Activated B cell treated with CpG ODN at 0.5 μM for 24 hours (primary cell): ENCODE data around the gene PRKCD. TPM values are rescaled to one million over a fixed set of nuclear protein-coding genes. Genes with fewer than 3 reads are reported as not detected.
A peak's percentile ranks its signal among the peaks of the same experiment; 100 is the strongest.

ENCODE experiments used
- ATAC-seq: fragments of 200-7000 bp; cut with Tn5 transposase; one replicate; pipeline ENCODE4 v1.10.0; 2021; ENCODE audit warnings: low read depth, mild to moderate bottlenecking, moderate library complexity
- CTCF ChIA-PET: fragments of 350-600 bp; sonication (Branson Sonifier 250); formaldehyde crosslinking; loops from one replicate; lab custom pipeline; 2021; ENCODE audit warnings: antibody characterized with exemption; lab: Charles Lee
- POLR2A ChIA-PET: fragments of 350-600 bp; sonication (Branson Sonifier 250); formaldehyde crosslinking; loops from one replicate; lab custom pipeline; 2021; ENCODE audit warnings: antibody characterized with exemption; lab: Charles Lee
- DNase-seq: peaks from one replicate; pipeline ENCODE4 v3.0.0; 2022
- H3K27ac Mint-ChIP-seq: one replicate; pipeline ENCODE4 v1.8.0; 2020; ENCODE audit warnings: mixed read lengths
- H3K27me3 Mint-ChIP-seq: one replicate; pipeline ENCODE4 v1.8.0; 2021; ENCODE audit warnings: mixed read lengths
- H3K36me3 Mint-ChIP-seq: one replicate; pipeline ENCODE4 v1.8.0; 2021; ENCODE audit warnings: low read depth, mixed read lengths
- H3K4me1 Mint-ChIP-seq: one replicate; pipeline ENCODE4 v1.8.0; 2021; ENCODE audit warnings: mixed read lengths
- H3K4me3 Mint-ChIP-seq: one replicate; pipeline ENCODE4 v1.8.0; 2020; ENCODE audit warnings: mild to moderate bottlenecking, mixed read lengths
- H3K9me3 Mint-ChIP-seq: one replicate; pipeline ENCODE4 v1.8.0; 2020; ENCODE audit warnings: mixed read lengths
- CTCF ChIP-seq: fragments of 200-600 bp; IDR thresholded peaks from one replicate; pipeline ENCODE4 v1.8.0; 2022; ENCODE audit warnings: antibody characterized with exemption, mild to moderate bottlenecking
- intact Hi-C: fragments of 100-400 bp; cut with micrococcal nuclease; formaldehyde crosslinking; loops from one replicate; pipeline ENCODE4 v1.15.1; 2024
- total RNA-seq: library from RNA; stranded (reverse); gene quantifications from 2 replicates; pipeline ENCODE4 v1.2.3, GENCODE V29; 2022

Gene PRKCD
- total RNA-seq, 1 donor from 2014 or later, result 60.4 TPM

DNA sequence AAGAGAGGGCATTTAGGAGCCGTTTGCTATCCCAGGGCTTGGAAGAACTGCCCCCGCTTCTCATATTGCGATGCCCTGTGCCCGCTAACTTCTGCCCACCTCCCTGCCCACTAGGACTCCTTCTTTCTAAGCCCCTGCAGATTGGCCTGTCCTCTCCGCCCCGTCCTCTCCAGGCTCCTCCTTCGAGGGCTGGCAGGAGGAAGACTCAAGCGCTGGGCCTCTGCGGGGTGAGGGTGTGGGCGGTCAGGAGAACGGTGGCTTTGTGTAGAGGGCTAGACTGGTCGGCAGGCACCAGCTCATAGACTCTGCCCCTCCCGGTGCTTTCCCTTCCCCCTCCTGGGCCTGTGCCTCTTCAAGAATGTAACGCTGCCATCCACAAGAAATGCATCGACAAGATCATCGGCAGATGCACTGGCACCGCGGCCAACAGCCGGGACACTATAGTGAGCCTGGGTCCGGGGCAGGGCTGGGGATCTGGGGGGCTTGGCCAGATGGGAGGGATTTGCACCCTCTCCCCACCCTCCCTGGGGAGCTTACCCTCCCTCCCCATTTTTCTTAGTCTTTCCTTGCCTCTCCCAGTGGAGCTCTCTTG is 21.9 kb downstream of the PRKCD start:
- Mint-ChIP-seq H3K9me3 (no peaks in the 10 kb centered on the region), H3K4me1 (peaks cover 38% of the 10 kb centered on the region), H3K4me3 (no peak overlapping the region), H3K27ac (no peak overlapping the region), H3K36me3 (peaks cover 90% of the 10 kb centered on the region), H3K27me3 (no peaks in the 10 kb centered on the region)
- no peak for ATAC-seq
- no peak for TF ChIP-seq CTCF
- ChIA-PET POLR2A (interaction anchor here (1.7 to 4.5 kb wide), 2 partner anchors 15 to 22 kb away, joined by 8 to 105 read pairs; partner anchors contain the start of gene PRKCD), CTCF (interaction anchor here (1.0 to 1.3 kb wide), 2 partner anchors 10 to 13 kb away, joined by 4 to 5 read pairs; no protein-coding TSS in a partner anchor)
- intact Hi-C loops, result no loop called here
- no peak for DNase-seq

GRCh38 chr3:53183514-53183913 is 22.5 kb downstream of the PRKCD start:
- Mint-ChIP-seq H3K27me3 (no peaks in the 10 kb centered on the region), H3K4me1 (peaks cover 35% of the 10 kb centered on the region), H3K27ac (no peak overlapping the region), H3K4me3 (no peak overlapping the region), H3K9me3 (no peaks in the 10 kb centered on the region), H3K36me3 (peaks cover 90% of the 10 kb centered on the region)
- ATAC-seq, result no peak
- TF ChIP-seq CTCF, result no peak
- CTCF ChIA-PET, result interaction anchor here (1.3 kb wide), 1 partner anchor 12 kb away, joined by 5 read pairs; no protein-coding TSS in a partner anchor
- intact Hi-C loops, result no loop called here
- POLR2A ChIA-PET, result no interaction called here
- DNase-seq, result no peak

DNA sequence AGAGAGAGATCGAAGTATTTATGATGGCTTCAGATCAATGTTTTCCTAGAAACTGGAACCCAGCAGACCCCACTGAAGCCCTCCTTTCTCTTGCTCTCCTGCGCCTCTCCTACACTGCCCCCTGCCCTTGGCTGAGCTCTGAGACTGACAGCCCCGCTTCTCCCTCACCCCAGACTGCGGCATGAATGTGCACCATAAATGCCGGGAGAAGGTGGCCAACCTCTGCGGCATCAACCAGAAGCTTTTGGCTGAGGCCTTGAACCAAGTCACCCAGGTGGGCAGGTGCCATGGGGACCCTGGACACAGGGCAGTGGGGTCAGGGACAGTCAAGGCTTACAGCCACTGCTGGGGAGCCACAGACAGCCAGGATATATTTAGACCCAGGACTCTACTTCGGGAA is 23.7 kb downstream of the PRKCD start:
- no peak for DNase-seq
- CTCF ChIA-PET, result no interaction called here
- Mint-ChIP-seq H3K9me3 (no peaks in the 10 kb centered on the region), H3K27me3 (no peaks in the 10 kb centered on the region), H3K4me3 (no peak overlapping the region), H3K4me1 (peaks cover 23% of the 10 kb centered on the region), H3K27ac (peak overlapping the region; percentile 41), H3K36me3 (peaks cover 89% of the 10 kb centered on the region)
- no peak for ATAC-seq
- intact Hi-C loops, result no loop called here
- POLR2A ChIA-PET, result no interaction called here
- no peak for TF ChIP-seq CTCF

DNA sequence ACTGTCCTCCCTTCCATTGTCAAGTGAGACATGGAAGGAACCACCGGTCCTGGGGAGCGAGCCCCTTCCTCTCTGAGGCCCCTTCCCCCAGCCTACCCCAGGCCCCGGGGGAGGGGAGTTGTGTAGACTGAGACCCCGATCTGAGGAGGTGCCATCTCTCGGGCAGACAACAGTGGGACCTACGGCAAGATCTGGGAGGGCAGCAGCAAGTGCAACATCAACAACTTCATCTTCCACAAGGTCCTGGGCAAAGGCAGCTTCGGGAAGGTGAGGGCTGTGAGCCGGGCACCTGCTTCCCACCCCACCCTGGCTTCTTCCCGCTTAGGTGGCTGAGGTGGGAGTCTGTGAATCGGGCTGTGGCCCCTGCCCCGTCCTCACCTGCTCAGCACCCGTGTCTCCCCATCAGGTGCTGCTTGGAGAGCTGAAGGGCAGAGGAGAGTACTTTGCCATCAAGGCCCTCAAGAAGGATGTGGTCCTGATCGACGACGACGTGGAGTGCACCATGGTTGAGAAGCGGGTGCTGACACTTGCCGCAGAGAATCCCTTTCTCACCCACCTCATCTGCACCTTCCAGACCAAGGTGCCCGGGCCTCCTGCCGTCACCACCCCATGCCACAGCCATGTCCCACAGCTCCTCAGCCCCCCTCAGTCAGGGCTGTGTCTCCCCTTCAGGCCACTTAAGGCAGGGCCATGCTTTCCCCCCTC is 24.9 kb downstream of the PRKCD start:
- no peak overlapping the region for H3K4me3 Mint-ChIP-seq
- peaks cover 89% of the 10 kb centered on the region for H3K36me3 Mint-ChIP-seq
- H3K9me3 Mint-ChIP-seq, result no peaks in the 10 kb centered on the region
- DNase-seq (no peak), ATAC-seq (no peak)
- H3K4me1 Mint-ChIP-seq, result peaks cover 21% of the 10 kb centered on the region
- intact Hi-C loops, result no loop called here
- TF ChIP-seq CTCF, result no peak
- no peak overlapping the region for H3K27ac Mint-ChIP-seq
- ChIA-PET POLR2A (no interaction called here), CTCF (interaction anchor here (0.6 kb wide), 1 partner anchor 458 kb away, joined by 3 read pairs; no protein-coding TSS in a partner anchor)
- H3K27me3 Mint-ChIP-seq, result no peaks in the 10 kb centered on the region

DNA sequence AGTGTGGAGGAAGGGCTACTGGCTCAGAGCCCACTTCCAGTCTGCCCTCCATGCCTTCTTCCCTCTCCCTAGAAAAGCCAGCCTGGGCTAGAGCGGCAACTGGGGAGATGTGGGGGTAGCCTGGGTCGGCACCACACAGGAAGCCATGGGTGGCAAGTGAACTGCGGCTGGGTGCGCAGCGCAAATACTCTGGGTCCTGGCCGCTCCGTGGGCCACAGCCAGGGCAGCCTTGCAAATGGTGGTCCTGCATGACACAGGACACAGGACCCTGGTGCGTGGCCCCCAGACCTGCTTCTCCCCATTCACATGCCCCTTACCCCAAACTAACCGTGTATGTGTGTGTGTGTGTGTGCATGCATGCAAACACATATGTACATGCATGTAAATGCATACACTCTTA is 25.7 kb downstream of the PRKCD start:
- peaks cover 14% of the 10 kb centered on the region for H3K4me1 Mint-ChIP-seq
- DNase-seq, result no peak

More for the DNA sequence above, 25.7 kb downstream of the PRKCD start:
- Mint-ChIP-seq H3K4me3 (no peak overlapping the region), H3K9me3 (no peaks in the 10 kb centered on the region), H3K27ac (no peak overlapping the region), H3K36me3 (peaks cover 85% of the 10 kb centered on the region), H3K27me3 (no peaks in the 10 kb centered on the region)
- ChIA-PET POLR2A (no interaction called here), CTCF (no interaction called here)
- intact Hi-C loops, result no loop called here
- TF ChIP-seq CTCF, result no peak
- no peak for ATAC-seq
